Prostate gland (tissue), 2 donors: ENCODE measurements around the gene PSMD5.

ENCODE experiments used
- CTCF ChIP-seq, 4 experiments: fragments of 200-600 bp in 2 of 4; fragments of 450-650 bp in 2 of 4; sonication (generic) in 2 of 4; IDR thresholded peaks; 1 replicate in 3 of 4; 2 replicates in 1 of 4; pipeline ENCODE4 v1.5.1; 2016 to 2019; ENCODE audit warnings: antibody characterized with exemption in 4 of 4, mild to moderate bottlenecking in 2 of 4, moderate library complexity in 2 of 4
- POLR2AphosphoS5 ChIP-seq: sonication (generic); formaldehyde crosslinking; IDR thresholded peaks from one replicate; pipeline ENCODE4 v1.6.1; 2017; ENCODE audit warnings: antibody characterized with exemption

GRCh38 chr9:120820095-120820494 is 22.6 kb downstream of the PSMD5 start:
- TF ChIP-seq POLR2AphosphoS5 (no peak), CTCF (IDR thresholded peaks at IDR 0.05) (no peak)
